Epithelial cell of proximal tubule (primary cell): ENCODE measurements around the gene FARS2. TPM values are rescaled to one million over a fixed set of nuclear protein-coding genes. Genes with fewer than 3 reads are reported as not detected.

Source experiments
- DNase-seq: peaks from one replicate; pipeline ENCODE4 v3.0.0-alpha.2; 2011; ENCODE audit warnings: low read depth
- H3K4me3 ChIP-seq: 2 replicates; pipeline ENCODE4 v1.5.1; 2011; ENCODE audit warnings: low read depth, mild to moderate bottlenecking, low read length
- CTCF ChIP-seq: conservative IDR thresholded peaks from 2 replicates; pipeline ENCODE4 v1.5.1; 2012; ENCODE audit warnings: low read depth, mild to moderate bottlenecking, low read length
- total RNA-seq: library from RNA; depleted of rRNA; stranded (reverse); fragments of >200 nt; gene quantifications from 2 replicates; pipeline ENCODE4 v1.2.3, GENCODE V29; 2015

The FARS2 gene
- total RNA-seq, 1 donor from 2014 or later = 7.7 TPM

GRCh38 chr6:5447921-5448320, 186.6 kb downstream of the FARS2 start:
- DNase-seq = no peak
- no peak for TF ChIP-seq CTCF
- no peak overlapping the region for H3K4me3 ChIP-seq

GRCh38 chr6:5450073-5450472, 188.8 kb downstream of the FARS2 start:
- no peak for DNase-seq
- H3K4me3 ChIP-seq = no peak overlapping the region
- TF ChIP-seq CTCF = no peak

GRCh38 chr6:5453546-5453945, 192.2 kb downstream of the FARS2 start:
- no peak for DNase-seq
- no peak for TF ChIP-seq CTCF
- H3K4me3 ChIP-seq = no peak overlapping the region

- no peak for DNase-seq
- TF ChIP-seq CTCF = no peak
- H3K4me3 ChIP-seq = no peak overlapping the region
Observed at GRCh38 chr6:5455142-5455541, 193.8 kb downstream of the FARS2 start.

- H3K4me3 ChIP-seq = no peak overlapping the region
- TF ChIP-seq CTCF = no peak
- no peak for DNase-seq
Observed at GRCh38 chr6:5457041-5457440, 195.7 kb downstream of the FARS2 start.

GRCh38 chr6:5457983-5458683, 196.8 kb downstream of the FARS2 start:
- no peak for TF ChIP-seq CTCF
- DNase-seq = no peak
- no peak overlapping the region for H3K4me3 ChIP-seq

- no peak for DNase-seq
- no peak for TF ChIP-seq CTCF
- no peak overlapping the region for H3K4me3 ChIP-seq
Observed at GRCh38 chr6:5459346-5459745, 198.0 kb downstream of the FARS2 start.
